ENCODE data around the gene NADSYN1.
"Not testable (repeated sequence)": the region's sequence is repeated elsewhere in the genome, so short reads cannot be mapped to it uniquely, and the experiment has no call there.

Gene NADSYN1

DNA sequence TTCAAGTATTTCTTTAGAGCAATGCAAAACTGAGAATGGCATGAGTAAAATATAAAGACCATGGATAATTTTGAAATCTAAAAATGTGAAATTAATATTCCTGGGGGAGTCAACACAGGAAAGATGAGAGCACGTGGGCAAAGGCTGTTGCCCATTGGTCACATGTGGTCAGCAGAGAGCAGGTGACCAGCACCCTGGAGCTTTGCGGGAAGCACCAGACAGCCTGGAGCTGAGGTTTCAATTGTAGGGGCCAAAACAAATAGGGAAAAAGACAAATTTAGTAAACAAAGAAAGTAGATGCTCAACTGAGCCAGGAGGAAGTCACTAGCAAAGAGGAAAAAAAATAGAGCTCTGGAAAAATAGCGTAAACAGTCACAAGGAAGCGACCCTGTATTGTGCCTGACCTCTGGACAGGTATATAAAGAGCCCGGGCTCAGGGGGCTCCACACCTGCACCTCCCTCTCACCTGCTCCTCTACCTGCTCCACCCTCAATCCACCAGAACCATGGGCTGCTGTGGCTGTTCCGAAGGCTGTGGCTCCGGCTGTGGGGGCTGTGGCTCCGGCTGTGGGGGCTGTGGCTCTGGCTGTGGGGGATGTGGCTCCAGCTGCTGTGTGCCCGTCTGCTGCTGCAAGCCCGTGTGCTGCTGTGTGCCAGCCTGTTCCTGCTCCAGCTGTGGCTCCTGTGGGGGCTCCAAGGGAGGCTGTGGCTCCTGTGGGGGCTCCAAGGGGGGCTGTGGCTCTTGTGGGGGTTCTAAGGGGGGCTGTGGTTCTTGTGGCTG lies 74.0 kb downstream of the NADSYN1 start, which contains the start of gene KRTAP5-7:
Gene KRTAP5-7, plus strand, starts transcription at position 472 of the 780 bp plus-strand sequence. Its CDS starts 34 bp downstream, at position 506.
- DNase-seq (ENCODE audit: low read depth in 2 of 2) = not testable (repeated sequence)

DNA sequence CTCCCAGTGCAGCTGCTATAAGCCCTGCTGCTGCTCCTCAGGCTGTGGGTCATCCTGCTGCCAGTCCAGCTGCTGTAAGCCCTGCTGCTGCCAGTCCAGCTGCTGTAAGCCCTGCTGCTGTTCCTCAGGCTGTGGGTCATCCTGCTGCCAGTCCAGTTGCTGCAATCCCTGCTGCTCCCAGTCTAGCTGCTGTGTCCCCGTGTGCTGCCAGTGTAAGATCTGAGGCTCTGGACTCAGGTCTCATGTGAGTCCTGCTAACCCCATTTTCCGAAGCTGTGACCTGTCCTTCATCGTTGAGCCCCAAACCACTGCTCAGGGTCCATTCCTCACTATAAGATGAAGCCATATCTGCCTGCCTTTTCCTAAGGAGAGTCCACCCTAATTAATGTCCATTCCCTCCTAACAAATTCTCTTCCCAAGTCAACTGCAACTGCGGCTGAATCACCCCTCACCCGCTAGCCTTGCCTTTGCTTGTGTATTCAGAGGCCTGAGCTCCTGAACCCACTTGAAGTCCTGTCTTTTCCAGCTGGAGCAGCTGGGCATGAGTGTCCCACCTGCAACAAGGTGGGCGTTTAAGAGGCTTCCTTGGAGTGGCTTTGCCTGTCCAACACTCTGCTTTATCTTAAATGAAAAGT lies 74.7 kb downstream of the NADSYN1 start:
- no peak for DNase-seq (ENCODE audit: low read depth in 2 of 2)

DNA sequence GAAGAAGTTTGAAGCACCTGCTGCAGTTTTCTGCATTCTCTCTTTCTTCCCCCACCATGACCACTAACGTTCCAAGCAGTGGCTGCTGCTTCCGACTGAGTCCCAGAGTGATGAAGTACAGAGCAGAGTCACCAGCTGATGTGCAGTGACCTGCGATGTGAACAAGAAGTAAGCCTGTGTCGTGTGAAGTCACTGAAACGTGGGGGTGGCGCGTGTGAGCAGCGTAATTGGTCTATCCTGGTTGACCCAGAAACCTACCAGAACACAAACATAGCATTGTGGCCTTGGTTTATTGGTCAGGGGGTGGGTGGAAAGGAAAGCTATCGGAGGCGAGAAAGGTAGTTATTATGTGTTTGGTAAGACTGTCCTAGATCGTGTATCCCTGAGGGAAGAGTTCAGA lies 77.6 kb downstream of the NADSYN1 start:
- DNase-seq (ENCODE audit: low read depth in 2 of 2) = no peak

DNA sequence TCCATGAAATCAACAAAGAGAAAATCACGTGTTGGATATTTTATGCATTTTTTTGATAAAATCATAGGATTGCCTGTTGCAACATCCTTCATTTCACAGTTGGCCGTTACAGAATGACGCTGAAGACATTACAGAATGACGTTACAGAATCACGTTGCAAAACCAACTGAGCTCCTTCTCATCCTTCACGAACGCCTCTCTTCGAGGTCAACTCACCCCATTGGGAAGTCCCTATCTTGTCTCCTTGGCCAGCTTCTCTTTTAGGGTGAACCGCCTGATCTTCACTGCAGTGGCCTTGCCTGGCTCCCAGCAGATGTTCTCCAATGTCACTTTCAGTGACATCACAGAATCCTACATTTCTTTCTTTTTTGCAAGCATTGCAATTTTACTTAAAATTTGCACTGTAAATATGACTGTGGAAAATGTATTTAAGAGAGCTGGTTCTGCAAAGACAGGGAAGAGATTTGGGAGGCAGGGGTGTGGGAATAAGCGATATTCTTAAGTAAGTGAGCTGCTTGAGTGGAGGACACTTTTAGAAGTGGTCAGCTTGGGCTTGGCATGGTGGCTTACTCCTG lies 79.1 kb downstream of the NADSYN1 start:
- DNase-seq (ENCODE audit: low read depth in 2 of 2) = no peak

DNA sequence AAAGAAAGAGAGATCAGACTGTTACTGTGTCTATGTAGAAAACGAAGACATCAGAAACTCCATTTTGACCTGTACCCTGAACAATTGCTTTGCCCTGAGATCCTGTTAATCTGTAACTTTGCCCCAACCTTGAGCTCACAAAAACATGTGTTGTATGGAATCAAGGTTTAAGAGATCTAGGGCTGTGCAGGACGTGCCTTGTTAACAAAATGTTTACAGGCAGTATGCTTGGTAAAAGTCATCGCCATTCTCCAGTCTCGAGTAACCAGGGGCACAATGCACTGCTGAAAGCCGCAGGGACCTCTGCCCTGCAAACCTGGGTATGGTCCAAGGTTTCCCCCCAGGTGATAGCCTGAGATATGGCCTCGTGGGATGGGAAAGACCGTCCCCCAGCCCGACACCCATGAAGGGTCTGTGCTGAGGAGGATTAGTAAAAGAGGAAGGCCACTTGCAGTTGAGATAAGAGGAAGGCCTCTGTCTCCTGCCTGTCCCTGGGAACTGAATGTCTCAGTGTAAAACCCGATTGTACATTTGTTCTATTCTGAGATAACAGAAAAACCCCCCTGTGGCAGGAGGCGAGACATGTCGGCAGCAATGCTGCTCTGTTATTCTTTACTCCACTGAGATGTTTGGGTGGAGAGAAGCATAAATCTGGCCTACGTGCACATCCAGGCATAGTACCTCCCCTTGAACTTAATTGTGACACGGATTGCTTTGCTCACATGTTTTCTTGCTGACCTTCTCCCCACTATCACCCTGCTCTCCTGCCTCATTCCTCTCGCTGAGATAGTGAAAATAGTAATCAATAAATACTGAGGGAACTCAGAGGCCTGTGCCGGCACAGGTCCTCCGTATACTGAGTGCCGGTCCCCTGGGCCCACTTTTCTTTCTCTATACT lies 82.0 kb downstream of the NADSYN1 start:
- DNase-seq (ENCODE audit: low read depth in 2 of 2) = not testable (repeated sequence)

DNA sequence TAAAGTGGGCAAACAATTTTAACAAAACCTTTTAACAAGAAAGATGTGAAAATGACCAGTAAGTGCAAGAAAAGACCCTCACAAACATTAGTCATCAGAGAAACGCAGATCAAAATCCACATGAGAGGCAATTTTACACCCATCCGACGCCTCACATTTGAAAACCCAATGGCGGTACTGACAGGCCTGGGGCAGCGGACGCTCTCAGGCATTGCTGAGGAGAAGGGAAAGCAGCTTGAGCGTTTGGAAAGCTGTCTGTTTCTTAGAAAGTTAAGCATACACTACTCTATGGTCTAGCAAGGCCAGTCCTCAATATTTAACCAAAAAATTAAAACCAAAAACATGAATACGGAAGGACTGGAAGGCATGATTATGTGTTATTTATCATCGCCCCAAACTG lies 82.8 kb downstream of the NADSYN1 start:
- DNase-seq (ENCODE audit: low read depth in 2 of 2) = no peak

DNA sequence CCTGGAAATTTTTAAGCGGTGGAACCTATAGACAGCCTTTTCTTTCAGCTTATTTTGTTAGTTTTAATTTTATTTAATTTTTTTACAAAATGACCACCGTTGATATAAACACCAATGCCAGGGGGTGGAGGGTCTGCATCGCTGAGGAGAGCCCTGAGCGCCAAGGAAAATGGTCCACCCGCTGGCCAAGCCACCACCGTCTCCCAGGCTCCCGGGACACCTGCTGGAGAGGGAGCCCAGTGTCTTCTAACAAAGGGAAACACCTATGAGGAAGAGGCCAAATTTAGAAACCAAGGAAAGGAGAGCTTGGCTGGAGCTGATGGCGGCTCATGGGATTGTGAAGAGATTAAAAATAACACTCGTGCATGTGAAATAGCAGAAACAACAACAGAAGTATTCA lies 84.5 kb downstream of the NADSYN1 start:
- DNase-seq (ENCODE audit: low read depth in 2 of 2) = no peak

DNA sequence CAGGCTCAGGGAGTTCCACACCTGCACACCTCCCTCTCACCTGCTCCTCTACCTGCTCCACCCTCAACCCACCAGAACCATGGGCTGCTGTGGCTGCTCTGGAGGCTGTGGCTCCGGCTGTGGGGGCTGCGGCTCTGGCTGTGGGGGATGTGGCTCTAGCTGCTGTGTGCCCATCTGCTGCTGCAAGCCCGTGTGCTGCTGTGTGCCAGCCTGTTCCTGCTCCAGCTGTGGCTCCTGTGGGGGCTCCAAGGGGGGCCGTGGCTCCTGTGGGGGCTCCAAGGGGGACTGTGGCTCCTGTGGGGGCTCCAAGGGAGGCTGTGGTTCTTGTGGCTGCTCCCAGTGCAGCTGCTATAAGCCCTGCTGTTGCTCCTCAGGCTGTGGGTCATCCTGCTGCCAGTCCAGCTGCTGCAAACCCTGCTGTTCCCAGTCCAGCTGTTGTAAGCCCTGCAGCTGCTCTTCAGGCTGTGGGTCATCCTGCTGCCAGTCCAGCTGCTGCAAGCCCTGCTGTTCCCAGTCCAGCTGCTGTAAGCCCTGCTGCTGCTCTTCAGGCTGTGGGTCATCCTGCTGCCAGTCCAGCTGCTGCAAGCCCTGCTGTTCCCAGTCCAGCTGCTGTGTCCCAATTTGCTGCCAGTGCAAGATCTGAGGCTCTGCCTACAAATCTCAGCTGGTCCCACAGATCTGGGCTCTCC lies 85.1 kb downstream of the NADSYN1 start, which contains the start of gene KRTAP5-8:
Gene KRTAP5-8, plus strand, starts transcription at position 49 of the 689 bp plus-strand sequence. Its CDS starts 31 bp downstream, at position 80.
- not testable (repeated sequence) for DNase-seq (ENCODE audit: low read depth in 2 of 2)

DNA sequence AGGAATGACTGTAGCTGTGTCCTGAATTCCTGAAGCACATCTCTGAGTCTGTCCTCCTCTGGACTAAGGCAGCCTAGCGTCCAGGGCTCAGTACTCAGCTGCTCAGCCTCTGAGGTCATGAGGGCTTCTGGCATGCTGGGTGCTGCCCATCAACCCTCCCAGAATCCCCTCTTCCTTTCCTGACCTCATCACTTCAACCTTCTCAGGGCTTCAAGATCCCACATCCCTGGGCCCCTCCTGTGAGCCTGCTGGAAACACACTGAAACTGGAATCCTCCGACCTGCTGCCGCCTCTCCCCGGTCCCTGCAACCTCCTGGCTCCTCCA lies 85.6 kb downstream of the NADSYN1 start:
- no peak for DNase-seq (ENCODE audit: low read depth in 2 of 2)

DNA sequence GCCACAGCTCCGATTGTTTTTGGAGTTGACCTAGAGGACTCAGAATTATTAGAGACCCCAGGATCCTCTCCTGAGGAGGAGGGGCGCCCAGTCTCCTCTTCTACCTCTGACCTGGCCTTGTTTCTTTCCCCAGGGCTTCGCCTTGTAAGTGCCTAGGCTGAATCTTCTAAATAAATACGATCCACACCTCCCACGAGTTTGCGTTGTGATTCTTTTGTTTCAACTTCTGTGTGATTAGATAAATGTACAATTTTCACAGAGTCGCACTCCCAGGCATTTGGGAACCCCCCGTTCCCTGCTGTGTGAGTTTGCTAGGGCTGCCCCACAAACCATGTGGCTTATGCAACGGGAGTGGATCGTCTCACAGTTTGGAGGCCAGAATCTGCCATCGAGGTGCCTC lies 86.0 kb downstream of the NADSYN1 start:
- DNase-seq (ENCODE audit: low read depth in 2 of 2) = no peak

DNA sequence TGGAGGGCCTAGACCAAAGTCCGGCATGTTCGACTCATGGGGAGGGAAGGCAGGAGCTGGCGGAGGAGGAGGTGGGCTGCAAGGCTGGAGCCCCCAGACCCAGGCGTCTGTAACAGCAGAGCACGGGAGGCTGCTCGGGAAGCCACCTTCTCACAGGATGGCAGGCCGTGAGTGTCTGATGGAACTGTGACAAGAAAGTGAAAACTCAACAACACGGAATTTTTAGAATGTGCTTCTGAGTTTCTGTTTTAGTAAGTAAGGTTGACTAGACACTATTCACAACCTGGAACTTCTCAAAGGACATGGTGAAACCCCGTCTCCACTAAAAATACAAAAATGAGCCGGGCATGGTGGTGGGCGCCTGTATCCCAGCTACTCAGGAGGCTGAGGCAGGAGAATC lies 87.0 kb downstream of the NADSYN1 start:
- DNase-seq (ENCODE audit: low read depth in 2 of 2) = not testable (repeated sequence)

DNA sequence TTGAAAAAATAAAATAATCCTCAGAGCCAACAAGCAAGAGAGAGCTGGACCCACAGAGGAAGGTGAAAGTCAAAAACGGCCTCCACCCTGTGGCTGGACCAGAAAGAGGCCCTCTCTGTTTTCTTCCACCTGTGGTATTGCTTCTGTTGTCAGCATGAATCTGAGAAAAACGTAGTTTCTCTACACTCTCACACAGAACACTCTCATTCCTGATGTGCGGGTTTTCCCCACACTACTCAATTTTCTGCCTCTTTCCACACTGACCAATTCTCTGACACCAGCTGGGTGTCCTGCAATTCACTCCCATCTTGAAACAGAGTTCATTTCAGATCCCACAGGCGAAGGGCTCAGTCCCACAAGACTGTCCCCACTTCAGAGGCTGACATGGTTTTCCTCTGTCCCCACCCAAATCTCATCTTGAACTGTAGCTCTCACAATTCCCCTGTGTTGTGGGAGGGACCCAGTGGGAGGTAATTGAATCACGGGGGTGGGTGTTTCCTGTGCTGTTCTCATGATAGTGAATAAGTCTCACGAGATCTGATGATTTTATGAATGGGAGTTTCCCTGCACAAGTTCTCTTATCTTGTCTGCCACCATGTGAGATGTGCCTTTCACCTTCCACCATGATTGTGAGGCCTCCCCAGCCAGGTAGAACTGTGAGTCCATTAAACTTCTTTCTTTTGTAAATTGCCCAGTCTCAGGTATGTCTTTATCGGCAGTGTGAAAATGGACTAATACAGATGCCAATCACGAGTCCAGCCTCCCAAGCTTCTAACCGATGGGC lies 87.7 kb downstream of the NADSYN1 start:
- not testable (repeated sequence) for DNase-seq (ENCODE audit: low read depth in 2 of 2)

DNA sequence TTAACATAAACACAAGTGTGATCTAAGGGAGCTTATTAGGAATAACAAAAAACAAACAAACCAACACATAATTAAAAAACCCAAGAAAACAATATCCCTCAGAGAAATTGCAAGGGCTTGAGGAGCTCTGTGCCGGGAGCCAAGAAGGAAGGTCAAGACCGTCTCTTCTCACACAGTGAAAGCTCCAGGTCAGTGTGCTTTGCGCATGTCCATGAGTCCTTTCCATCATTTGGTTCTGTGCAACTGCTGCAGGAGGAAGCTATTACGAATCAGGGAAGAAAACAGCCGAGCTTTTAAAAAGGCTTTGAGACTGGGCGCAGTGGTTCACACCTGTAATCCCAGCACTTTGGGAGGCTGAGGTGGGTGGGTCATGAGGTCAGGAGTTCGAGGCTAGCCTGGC lies 89.4 kb downstream of the NADSYN1 start:
- no peak for DNase-seq (ENCODE audit: low read depth in 2 of 2)

DNA sequence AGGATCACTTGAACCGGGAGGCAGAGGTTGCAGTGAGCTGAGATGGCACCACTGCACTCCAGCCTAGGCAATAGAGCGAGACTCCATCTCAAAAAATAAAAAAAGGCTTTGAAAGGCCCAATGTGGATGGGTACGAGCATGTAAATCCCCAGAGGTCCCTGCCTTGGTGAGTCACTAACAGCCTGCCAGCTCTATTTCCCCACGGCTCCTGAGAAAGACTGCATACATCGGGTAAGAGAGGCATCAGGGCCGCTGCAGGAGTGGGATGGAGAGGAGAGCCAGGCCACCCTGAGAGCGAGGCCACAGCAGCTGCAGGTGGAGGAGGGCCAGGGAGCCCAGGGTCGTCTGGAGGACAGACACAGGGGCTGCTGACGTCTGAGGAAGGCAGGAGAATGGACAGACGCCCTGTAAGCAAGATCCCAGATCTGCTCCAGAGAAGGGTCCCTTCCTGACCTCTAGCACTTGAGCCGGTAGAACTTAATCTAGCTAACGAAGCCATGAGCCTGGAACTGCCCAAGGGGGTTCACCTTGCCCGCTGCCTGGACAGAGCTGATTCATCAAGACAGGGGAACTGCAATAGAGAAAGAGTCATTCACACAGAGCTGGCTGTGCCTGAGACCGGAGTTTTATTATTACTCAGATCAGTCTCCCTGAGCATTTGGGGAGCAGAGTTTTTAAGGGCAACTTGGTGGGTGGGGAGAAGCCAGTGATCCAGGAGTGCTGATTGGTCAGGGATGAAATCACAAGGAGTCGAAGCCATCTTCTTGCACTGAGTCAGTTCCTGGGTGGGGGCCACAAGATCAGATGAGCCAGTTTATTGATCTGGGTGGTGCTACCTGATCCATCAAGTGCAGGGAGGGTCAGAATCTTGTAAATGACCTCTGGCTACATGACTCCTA lies 90.1 kb downstream of the NADSYN1 start:
- no peak for DNase-seq (ENCODE audit: low read depth in 2 of 2)

DNA sequence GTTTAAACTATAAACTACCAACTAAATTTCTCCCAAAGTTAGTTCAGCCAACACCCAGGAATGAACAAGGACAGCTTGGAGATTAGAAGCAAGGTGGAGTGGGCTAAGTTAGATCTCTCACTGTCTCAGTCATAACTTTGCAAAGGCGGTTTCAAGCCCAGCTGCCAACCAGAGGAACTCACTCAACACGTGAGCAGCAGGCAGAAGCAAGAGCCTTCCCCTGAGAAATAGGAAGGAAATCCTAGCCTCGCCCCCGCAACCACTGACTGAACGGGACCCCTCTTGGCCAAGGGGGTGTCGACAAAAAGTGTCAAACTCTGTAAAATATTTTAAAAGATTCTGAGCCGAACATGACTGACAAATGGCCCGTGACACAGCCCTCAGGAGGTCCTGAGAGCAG lies 90.9 kb downstream of the NADSYN1 start:
- no peak for DNase-seq (ENCODE audit: low read depth in 2 of 2)

DNA sequence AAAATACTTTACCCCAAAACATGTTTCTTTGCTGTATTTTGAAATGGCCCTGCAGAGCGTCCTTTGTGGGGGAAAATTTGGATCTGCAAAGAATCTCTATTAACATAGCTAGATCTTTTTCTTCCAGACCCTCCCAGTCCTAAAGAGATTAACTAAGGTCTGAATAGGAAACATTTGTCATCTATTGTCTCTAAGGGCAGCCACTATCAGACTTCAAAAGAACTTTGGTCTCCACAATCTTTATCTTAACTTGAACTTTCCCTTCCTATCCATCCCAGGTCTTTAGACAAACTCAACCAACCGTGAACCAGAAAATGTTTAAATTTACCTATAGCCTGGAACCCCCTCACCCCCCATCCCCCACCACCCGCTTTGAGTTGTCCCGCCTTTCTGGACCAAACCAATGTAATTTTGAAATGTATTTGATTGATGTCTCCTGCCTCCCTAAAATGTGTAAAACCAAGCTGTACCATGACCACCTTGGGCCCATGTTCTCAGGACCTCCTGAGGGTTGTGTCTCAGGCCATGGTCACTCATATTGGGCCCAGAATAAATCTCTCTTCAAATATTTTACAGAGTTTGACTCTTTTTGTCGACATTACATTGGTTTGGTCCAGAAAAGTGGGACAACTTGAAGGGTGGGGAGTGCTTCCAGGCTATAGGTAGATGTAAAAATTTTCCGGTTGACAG lies 91.7 kb downstream of the NADSYN1 start:
- no peak for DNase-seq (ENCODE audit: low read depth in 2 of 2)

DNA sequence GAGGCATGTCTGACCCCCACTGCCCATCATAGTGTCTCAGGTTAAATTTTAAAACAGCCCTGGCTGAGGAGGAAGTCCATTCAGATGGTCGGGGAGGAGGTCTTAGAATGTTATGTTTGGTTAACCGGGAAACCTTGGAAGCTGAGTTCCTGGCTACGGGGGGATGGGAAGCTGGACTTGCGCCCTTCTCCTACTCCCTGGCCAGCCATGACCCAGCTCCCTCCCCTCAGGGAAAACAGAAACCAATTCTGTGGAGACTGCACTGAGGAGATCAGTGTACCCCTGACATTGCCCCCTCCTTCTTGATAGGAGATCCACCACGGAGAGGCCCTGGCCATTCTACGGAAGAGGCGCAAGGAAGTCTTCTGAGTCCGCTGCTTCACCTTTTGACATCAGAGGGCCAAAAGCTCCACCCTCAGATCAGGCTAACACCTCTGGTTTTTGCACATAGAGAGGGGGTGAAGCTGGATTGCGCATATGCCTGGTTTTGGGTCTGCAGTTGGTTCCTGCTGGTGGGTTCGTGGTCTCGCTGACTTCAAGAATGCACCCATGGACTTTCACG lies 92.5 kb downstream of the NADSYN1 start:
- DNase-seq (ENCODE audit: low read depth in 2 of 2) = no peak

DNA sequence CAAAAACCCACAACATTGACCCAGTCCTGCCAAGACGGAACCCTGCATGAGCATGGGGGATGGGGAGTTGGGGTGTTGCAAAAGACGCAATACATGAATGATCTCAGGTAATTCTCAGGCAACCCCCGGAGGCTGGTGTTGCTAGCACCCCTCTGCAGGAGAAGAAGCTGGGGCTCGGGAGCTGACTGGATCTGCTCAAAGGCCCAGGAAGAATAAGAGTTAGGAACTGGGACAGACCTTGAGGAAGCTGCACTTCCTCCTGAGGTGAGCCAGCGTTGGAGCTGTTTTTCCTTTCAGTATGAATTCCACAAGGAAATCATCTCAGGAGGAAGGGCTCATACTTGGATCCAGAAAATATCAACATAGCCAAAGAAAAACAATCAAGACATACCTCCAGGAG lies 95.1 kb downstream of the NADSYN1 start, which contains the start of gene KRTAP5-9:
Gene KRTAP5-9, plus strand, starts transcription at position 301 of the 400 bp plus-strand sequence. CDS start 238 bp downstream, outside the sequence.
- no peak for DNase-seq (ENCODE audit: low read depth in 2 of 2)
